ENCODE measurements around the gene ATP10A. TPM values are rescaled to one million over a fixed set of nuclear protein-coding genes. Genes with fewer than 3 reads are reported as not detected.

Gene ATP10A
- total RNA-seq, 1 experiment from 2014 or later: 3.9 TPM

DNA sequence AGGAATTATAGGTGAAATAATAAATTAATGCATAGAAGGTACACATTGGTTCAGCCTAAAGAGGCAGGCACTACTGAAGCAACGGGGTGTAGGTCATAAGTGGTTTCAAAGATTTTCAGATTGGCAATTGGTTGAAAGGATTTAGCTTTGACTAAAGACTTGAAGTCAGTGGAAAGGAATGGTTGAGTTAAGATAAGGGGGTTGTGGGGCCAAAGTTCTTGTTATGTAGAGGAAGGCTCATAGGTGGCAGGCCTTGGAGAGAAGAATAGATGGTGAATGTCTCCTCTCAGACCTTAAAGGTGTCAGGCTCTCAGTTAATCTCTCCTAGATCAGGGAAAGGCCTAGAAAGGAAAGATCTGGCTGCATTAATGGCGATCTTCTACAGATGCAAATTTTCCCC is 209.8 kb downstream of the ATP10A start:
- H3K4me1 ChIP-seq (ENCODE audit: insufficient read depth, low read length): 0 out of 2 replicates have a peak, but pooled peaks cover 5% of the 10 kb centered on the region
- no peaks in the 10 kb centered on the region for H4K20me1 ChIP-seq (ENCODE audit: control insufficient read depth, insufficient read depth, insufficient read length)
- H3K27ac Mint-ChIP-seq: no peak overlapping the region
- H3K56ac ChIP-seq (ENCODE audit: insufficient read length, low read depth, low read length): no peak overlapping the region
- H3K4me3 Mint-ChIP-seq: no peak overlapping the region
- peaks cover 73% of the 10 kb centered on the region for H3K27me3 Mint-ChIP-seq (ENCODE audit: low read depth)
- H3K27me3 ChIP-seq (ENCODE audit: insufficient read depth, low read length): peaks cover 7% of the 10 kb centered on the region; the same call in 1 of the 2 replicates
- no peak overlapping the region for H2AFZ ChIP-seq (ENCODE audit: low read length)
- H3K9me3 ChIP-seq (ENCODE audit: control insufficient read depth, low read depth, low read length): no peaks in the 10 kb centered on the region
- TF ChIP-seq, protein P1, sequence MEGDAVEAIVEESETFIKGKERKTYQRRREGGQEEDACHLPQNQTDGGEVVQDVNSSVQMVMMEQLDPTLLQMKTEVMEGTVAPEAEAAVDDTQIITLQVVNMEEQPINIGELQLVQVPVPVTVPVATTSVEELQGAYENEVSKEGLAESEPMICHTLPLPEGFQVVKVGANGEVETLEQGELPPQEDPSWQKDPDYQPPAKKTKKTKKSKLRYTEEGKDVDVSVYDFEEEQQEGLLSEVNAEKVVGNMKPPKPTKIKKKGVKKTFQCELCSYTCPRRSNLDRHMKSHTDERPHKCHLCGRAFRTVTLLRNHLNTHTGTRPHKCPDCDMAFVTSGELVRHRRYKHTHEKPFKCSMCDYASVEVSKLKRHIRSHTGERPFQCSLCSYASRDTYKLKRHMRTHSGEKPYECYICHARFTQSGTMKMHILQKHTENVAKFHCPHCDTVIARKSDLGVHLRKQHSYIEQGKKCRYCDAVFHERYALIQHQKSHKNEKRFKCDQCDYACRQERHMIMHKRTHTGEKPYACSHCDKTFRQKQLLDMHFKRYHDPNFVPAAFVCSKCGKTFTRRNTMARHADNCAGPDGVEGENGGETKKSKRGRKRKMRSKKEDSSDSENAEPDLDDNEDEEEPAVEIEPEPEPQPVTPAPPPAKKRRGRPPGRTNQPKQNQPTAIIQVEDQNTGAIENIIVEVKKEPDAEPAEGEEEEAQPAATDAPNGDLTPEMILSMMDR (conservative IDR thresholded peaks at IDR 0.05): no peak
- H2AK5ac ChIP-seq (ENCODE audit: insufficient read length, low read length): no peak overlapping the region
- H2BK15ac ChIP-seq (ENCODE audit: low read depth, low read length): no peak overlapping the region
- H3K4ac ChIP-seq (ENCODE audit: low read depth, low read length): no peak overlapping the region
- no peak overlapping the region for H2BK12ac ChIP-seq (ENCODE audit: insufficient read length, low read depth, low read length)
- H3K79me1 ChIP-seq (ENCODE audit: insufficient read depth, low read depth, low read length, poor library complexity, severe bottlenecking): no peaks in the 10 kb centered on the region
- no peak overlapping the region for H3K23ac ChIP-seq (ENCODE audit: insufficient read length, low read depth, low read length)
- H3K36me3 Mint-ChIP-seq (ENCODE audit: insufficient read depth in 1 of 3, low read depth in 3 of 3): peaks cover 0 to 4% (median 2%) of the 10 kb centered on the region in 3 experiments; a peak in 3 of 7 replicates
- H3K23me2 ChIP-seq (ENCODE audit: insufficient read length, low read depth, low read length, poor library complexity, severe bottlenecking): no peaks in the 10 kb centered on the region
- DNase-seq: no peak
- no peak overlapping the region for H3T11ph ChIP-seq (ENCODE audit: low read length)
- H2BK5ac ChIP-seq (ENCODE audit: insufficient read length, low read length): no peak overlapping the region
- peaks cover under 1 to 3% of the 10 kb centered on the region in 2 experiments; a peak in 3 of 5 replicates for H3K9me3 Mint-ChIP-seq
- H4K8ac ChIP-seq (replicated peaks; ENCODE audit: insufficient read length, low read depth, low read length): no peak overlapping the region
- H2BK120ac ChIP-seq (ENCODE audit: low read depth, low read length, poor library complexity, severe bottlenecking): no peak overlapping the region
- 0 out of 2 replicates have a peak, but pooled peaks cover 2% of the 10 kb centered on the region for H3K79me2 ChIP-seq (ENCODE audit: insufficient read depth, low read length)
- no peak overlapping the region for H3K27ac ChIP-seq (ENCODE audit: insufficient read length, low read depth, low read length)
- no CpG with 5 or more reads among the region's 2 CpGs for WGBS (ENCODE audit: extremely low coverage, insufficient read length, low lambda C conversion rate)
- H2BK20ac ChIP-seq (ENCODE audit: low read depth, low read length, poor library complexity, severe bottlenecking): no peak overlapping the region
- H3K4me2 ChIP-seq (ENCODE audit: insufficient read depth, insufficient read length, low read length): no peak overlapping the region
- no peak overlapping the region for H4K5ac ChIP-seq (ENCODE audit: insufficient read length, low read depth, low read length)
- H3K4me1 Mint-ChIP-seq: peaks cover 38 to 41% of the 10 kb centered on the region in 2 experiments
- no peak overlapping the region for H3K18ac ChIP-seq (ENCODE audit: insufficient read length, low read depth, low read length)
- no peak overlapping the region for H4K91ac ChIP-seq (ENCODE audit: insufficient read length, low read depth, low read length)
- no peak overlapping the region for H3K14ac ChIP-seq (ENCODE audit: insufficient read depth, low read length)
- no peak overlapping the region for H3K9ac ChIP-seq (ENCODE audit: extremely low read depth, insufficient read length, low read length)
